Hepatocyte (in vitro differentiated cells): ENCODE results near the gene MAP3K20. TPM values are rescaled to one million over a fixed set of nuclear protein-coding genes. Genes with fewer than 3 reads are reported as not detected.

ENCODE experiments used
- DNase-seq: peaks from one replicate; pipeline ENCODE4 v3.0.0-alpha.2; 2016; ENCODE audit warnings: low spot score
- H2AFZ ChIP-seq: fragments of 200-600 bp; sonication (generic); 2 replicates; pipeline ENCODE4 v1.6.0; 2016; ENCODE audit warnings: antibody characterized with exemption, mild to moderate bottlenecking
- H3K27ac ChIP-seq: fragments of 200-600 bp; sonication (generic); 2 replicates; pipeline ENCODE4 v1.5.1; 2016; ENCODE audit warnings: mild to moderate bottlenecking
- H3K27me3 ChIP-seq: fragments of 200-600 bp; sonication (generic); 2 replicates; pipeline ENCODE4 v1.6.1; 2016
- H3K36me3 ChIP-seq: fragments of 200-600 bp; sonication (generic); replicated peaks from 2 replicates; pipeline ENCODE4 v1.5.1; 2016; ENCODE audit warnings: low read depth; ENCODE audit not compliant: insufficient read depth
- H3K4me1 ChIP-seq: fragments of 200-600 bp; sonication (generic); 2 replicates; pipeline ENCODE4 v1.5.1; 2016; ENCODE audit warnings: mild to moderate bottlenecking, moderate library complexity; ENCODE audit not compliant: insufficient read depth
- H3K4me2 ChIP-seq: fragments of 200-600 bp; sonication (generic); 2 replicates; pipeline ENCODE4 v1.6.0; 2016
- H3K4me3 ChIP-seq: fragments of 200-600 bp; sonication (generic); 2 replicates; pipeline ENCODE4 v1.5.1; 2016; ENCODE audit warnings: mild to moderate bottlenecking
- H3K79me2 ChIP-seq: fragments of 200-600 bp; sonication (generic); 2 replicates; pipeline ENCODE4 v1.6.0; 2017; ENCODE audit warnings: mild to moderate bottlenecking
- H3K9me2 ChIP-seq: fragments of 200-600 bp; sonication (generic); replicated peaks from 2 replicates; pipeline ENCODE4 v1.6.0; 2017; ENCODE audit warnings: mild to moderate bottlenecking; ENCODE audit not compliant: insufficient read depth
- H3K9me3 ChIP-seq: fragments of 200-600 bp; sonication (generic); 2 replicates; pipeline ENCODE4 v1.5.1; 2016; ENCODE audit warnings: low read depth, mild to moderate bottlenecking
- H4K20me1 ChIP-seq: fragments of 200-600 bp; sonication (generic); 2 replicates; pipeline ENCODE4 v1.6.0; 2016; ENCODE audit warnings: mild to moderate bottlenecking; ENCODE audit not compliant: insufficient read depth, poor library complexity, severe bottlenecking
- EZH2 ChIP-seq: fragments of 200-600 bp; sonication (generic); IDR thresholded peaks from 2 replicates; pipeline ENCODE4 v1.6.1; 2016; ENCODE audit warnings: antibody characterized with exemption, mild to moderate bottlenecking, borderline replicate concordance
- EZH2phosphoT487 ChIP-seq: fragments of 200-600 bp; sonication (generic); IDR thresholded peaks from one replicate; pipeline ENCODE4 v1.6.1; 2018; ENCODE audit warnings: antibody characterized with exemption, mild to moderate bottlenecking, low read depth, moderate library complexity; ENCODE audit not compliant: unreplicated experiment, severe bottlenecking
- WGBS: methylation state at CpG from one replicate; pipeline ENCODE4 v1.1.6; 2016; ENCODE audit warnings: low lambda C conversion rate; ENCODE audit errors: missing lambda C conversion rate; 5-methylcytosine and 5-hydroxymethylcytosine counted together
- polyA plus RNA-seq: library from polyadenylated mRNA; unstranded; fragments of >200 nt; fragmentation: Nextera tagmentation; extraction: Ambion mirVana; gene quantifications from 2 replicates; pipeline ENCODE4 v1.2.1, GENCODE V29; 2016
- total RNA-seq: library from RNA; depleted of rRNA; stranded (reverse); fragments of >200 nt; gene quantifications from 2 replicates; pipeline ENCODE4 v1.2.3, GENCODE V29; 2014
- TF ChIP-seq, protein P1 (sequence below): fragments of 200-600 bp; sonication (generic); IDR thresholded peaks from 2 replicates; pipeline ENCODE4 v1.5.1; 2016; ENCODE audit warnings: antibody characterized with exemption, mild to moderate bottlenecking; ENCODE audit not compliant: poor library complexity

MAP3K20 gene
- total and polyA plus RNA-seq, 2 experiments from 2014 or later = 16.5 to 23.3 TPM

DNA sequence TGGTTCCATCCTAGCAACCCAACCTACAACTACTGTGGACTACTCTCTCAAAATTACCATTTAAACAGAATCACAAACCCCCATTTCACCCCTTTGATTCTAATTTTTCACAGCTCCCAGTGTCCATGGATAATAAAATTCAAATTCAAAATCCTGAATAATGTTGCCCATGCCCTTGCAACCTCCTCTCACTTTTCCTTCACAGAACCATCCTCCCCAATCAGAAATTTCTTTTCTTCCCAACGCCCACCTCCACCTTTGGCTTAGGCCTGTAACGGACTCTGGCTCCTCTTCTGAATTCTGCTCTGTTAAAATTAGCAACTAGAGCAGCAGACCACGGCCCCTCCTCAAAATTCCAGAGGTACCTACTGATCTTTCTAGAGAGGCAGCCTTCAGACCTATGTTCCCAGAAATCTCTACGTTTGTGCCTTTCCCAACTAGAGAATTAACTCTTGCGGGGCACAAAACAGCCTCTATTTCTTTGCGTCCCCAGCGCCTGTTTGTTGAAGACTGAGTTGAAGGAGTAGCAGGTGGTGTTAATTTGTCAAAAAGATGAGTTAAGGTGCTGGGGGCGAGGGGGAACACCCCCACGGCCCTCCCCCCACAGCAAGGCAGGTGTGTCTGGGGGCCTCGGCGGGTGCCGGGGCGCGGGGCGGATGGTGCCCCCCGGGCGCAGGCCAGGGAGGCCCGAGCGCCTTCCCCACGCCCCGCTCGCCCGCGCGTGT lies 428 bp upstream of the MAP3K20 start:
- H3K4me2 ChIP-seq = peak overlapping the region; percentile 86
- TF ChIP-seq EZH2phosphoT487 (no peak), EZH2 (no peak)
- TF ChIP-seq, protein P1, sequence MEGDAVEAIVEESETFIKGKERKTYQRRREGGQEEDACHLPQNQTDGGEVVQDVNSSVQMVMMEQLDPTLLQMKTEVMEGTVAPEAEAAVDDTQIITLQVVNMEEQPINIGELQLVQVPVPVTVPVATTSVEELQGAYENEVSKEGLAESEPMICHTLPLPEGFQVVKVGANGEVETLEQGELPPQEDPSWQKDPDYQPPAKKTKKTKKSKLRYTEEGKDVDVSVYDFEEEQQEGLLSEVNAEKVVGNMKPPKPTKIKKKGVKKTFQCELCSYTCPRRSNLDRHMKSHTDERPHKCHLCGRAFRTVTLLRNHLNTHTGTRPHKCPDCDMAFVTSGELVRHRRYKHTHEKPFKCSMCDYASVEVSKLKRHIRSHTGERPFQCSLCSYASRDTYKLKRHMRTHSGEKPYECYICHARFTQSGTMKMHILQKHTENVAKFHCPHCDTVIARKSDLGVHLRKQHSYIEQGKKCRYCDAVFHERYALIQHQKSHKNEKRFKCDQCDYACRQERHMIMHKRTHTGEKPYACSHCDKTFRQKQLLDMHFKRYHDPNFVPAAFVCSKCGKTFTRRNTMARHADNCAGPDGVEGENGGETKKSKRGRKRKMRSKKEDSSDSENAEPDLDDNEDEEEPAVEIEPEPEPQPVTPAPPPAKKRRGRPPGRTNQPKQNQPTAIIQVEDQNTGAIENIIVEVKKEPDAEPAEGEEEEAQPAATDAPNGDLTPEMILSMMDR = no peak
- no peaks in the 10 kb centered on the region for H3K9me3 ChIP-seq
- 7% methylated on average over 15 of the region's 25 CpGs for WGBS
- no peaks in the 10 kb centered on the region for H3K27me3 ChIP-seq
- H2AFZ ChIP-seq = peak overlapping the region; percentile 88
- peak overlapping the region; percentile 57 for H3K4me3 ChIP-seq
- H3K4me1 ChIP-seq = no peaks in the 10 kb centered on the region
- H3K79me2 ChIP-seq = peaks cover 37% of the 10 kb centered on the region
- H4K20me1 ChIP-seq = no peaks in the 10 kb centered on the region
- H3K9me2 ChIP-seq = no peaks in the 10 kb centered on the region
- H3K27ac ChIP-seq = peak overlapping the region; percentile 88
- H3K36me3 ChIP-seq = no peaks in the 10 kb centered on the region
- no peak for DNase-seq

- Histone ChIP-seq H3K79me2 (peaks cover 53% of the 10 kb centered on the region), H3K4me1 (no peaks in the 10 kb centered on the region), H2AFZ (peak overlapping the region; percentile 88), H3K9me3 (no peaks in the 10 kb centered on the region), H3K36me3 (no peaks in the 10 kb centered on the region), H3K4me2 (peak overlapping the region; percentile 86), H3K9me2 (no peaks in the 10 kb centered on the region), H3K27ac (peak overlapping the region; percentile 88), H4K20me1 (no peaks in the 10 kb centered on the region), H3K27me3 (no peaks in the 10 kb centered on the region), H3K4me3 (peak overlapping the region; percentile 57)
- 4% methylated on average over 27 of the region's 27 CpGs for WGBS
- TF ChIP-seq EZH2phosphoT487 = no peak
- TF ChIP-seq EZH2 = no peak
- TF ChIP-seq, protein P1 = no peak
- peak; percentile 55 for DNase-seq
These were observed 1.1 kb downstream of the MAP3K20 start for GRCh38 chr2:173076581-173077345.

DNA sequence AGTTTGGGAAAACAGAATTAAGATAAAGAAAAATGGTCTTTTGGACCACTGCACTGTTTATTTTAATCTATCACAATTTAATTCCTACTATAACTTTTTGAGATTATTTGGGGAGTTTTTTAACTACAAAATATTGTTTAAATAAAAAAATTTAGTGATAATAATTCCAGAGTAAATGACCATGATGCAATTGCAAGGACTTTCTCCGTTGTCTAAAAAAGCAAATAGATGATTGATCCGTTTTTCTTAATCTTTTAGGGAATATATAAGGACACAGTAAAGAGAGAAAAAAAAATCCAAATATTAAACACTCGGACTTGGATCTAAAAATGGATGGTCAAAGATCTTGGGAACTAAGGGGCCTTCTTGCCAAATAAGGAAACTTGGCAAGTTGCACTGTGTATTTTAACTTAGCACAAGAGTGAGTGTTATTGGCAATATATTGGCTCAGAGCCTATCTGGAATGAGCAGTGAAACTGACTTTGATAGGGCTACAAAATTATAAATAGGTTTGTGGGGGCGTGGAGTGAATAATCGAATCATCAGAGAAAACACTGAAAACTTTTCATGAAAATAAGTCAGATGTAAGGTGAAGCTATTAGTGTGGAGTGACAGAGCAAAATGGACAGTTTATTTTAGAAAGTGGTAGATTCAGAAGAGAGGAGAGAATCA lies 2.0 kb downstream of the MAP3K20 start:
- H3K27ac ChIP-seq = peak overlapping the region; percentile 88

More for the DNA sequence above, 2.0 kb downstream of the MAP3K20 start:
- H3K27me3 ChIP-seq = no peaks in the 10 kb centered on the region
- H3K9me2 ChIP-seq = no peaks in the 10 kb centered on the region
- H3K79me2 ChIP-seq = peaks cover 61% of the 10 kb centered on the region
- no peaks in the 10 kb centered on the region for H3K9me3 ChIP-seq
- TF ChIP-seq, protein P1 = no peak
- TF ChIP-seq EZH2 = no peak
- TF ChIP-seq EZH2phosphoT487 = no peak
- H3K4me3 ChIP-seq = peak overlapping the region; percentile 57
- WGBS = 70% methylated on average over 5 of the region's 5 CpGs
- peak overlapping the region; percentile 86 for H3K4me2 ChIP-seq
- no peak for DNase-seq
- no peaks in the 10 kb centered on the region for H3K36me3 ChIP-seq
- H2AFZ ChIP-seq = no peak overlapping the region
- no peaks in the 10 kb centered on the region for H4K20me1 ChIP-seq
- no peaks in the 10 kb centered on the region for H3K4me1 ChIP-seq
